NCI-H2196 treated with DMSO at 0.1 percent for 48 hours (cell line): ENCODE measurements around the gene DAB2.

Experiments used
- DNase-seq: peaks from one replicate; lab custom pipeline; 2025; ENCODE audit not compliant: unreplicated experiment; lab: John Stamatoyannopoulos, UW

The DAB2 gene

GRCh38 chr5:39424736-39425637 lies at the start of gene DAB2:
DAB2 (minus strand) TSS chr5:39424980; CDS start chr5:39394320, 30,660 bp downstream.
- DNase-seq = no peak

- DNase-seq = no peak
Measured at GRCh38 chr5:39473156-39473775, 48.5 kb upstream of the DAB2 start.

GRCh38 chr5:39471836-39472508 lies 47.2 kb upstream of the DAB2 start:
- no peak for DNase-seq

- no peak for DNase-seq
Measured at GRCh38 chr5:39470811-39471210, 46.0 kb upstream of the DAB2 start.

DNA sequence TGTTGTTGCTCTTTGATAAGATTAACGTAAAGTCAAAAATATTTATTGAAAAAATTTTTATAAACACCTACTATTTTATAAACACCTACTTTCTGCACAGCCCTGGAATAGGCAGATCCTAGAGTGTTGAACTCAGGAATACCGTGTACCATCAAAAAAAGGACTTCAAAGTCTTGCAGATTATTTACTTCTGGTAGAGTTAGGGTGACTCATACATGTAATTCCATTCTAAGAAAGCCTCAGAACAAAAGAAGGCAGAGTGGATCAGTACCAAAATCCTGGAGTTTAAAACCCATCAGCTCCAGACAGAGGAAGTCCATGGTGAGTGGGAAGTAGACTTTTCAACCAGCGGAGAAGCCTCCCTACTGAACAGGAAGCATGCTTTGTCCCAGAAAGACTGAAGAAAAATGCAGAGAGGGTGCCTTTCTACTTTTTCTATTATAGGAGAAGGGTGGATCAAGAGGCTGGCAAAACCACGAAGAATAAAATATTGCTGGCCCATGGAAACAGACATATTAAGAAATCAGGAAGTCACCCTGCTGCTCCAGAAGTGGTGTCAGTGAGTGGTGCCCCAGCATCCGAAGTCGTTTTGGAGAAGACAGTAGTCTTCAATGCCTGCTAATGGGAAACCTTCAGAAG lies 45.1 kb upstream of the DAB2 start:
- no peak for DNase-seq

- no peak for DNase-seq
Measured at GRCh38 chr5:39469176-39469575, 44.4 kb upstream of the DAB2 start.

GRCh38 chr5:39466846-39467245 lies 42.1 kb upstream of the DAB2 start:
- DNase-seq = no peak

- no peak for DNase-seq
Measured at GRCh38 chr5:39465843-39466242, 41.1 kb upstream of the DAB2 start.

- DNase-seq = no peak
Measured at GRCh38 chr5:39465097-39465496, 40.3 kb upstream of the DAB2 start.

GRCh38 chr5:39464088-39464487 lies 39.3 kb upstream of the DAB2 start:
- no peak for DNase-seq

DNA sequence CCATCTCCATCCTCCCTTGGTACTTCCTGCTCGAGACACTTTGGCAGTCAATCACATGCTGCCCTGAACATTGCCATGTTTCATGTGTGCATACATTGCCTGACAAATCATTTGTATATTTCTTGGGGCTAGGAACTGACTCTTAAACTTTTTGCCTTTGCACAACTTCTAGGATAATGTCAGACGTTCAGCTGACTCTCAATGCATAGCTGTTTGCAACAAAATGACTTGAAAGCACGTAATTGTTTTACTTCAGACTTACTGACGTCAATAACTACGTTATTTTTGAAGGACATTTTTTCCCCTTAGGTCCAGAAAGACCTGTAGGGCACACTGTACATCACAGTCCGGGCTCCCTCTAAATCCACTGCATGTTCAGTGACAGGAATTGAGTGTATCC lies 37.4 kb upstream of the DAB2 start:
- no peak for DNase-seq

GRCh38 chr5:39461007-39461682 lies 36.4 kb upstream of the DAB2 start:
- no peak for DNase-seq

- no peak for DNase-seq
Measured at GRCh38 chr5:39459907-39460306, 35.1 kb upstream of the DAB2 start.

- no peak for DNase-seq
Measured at GRCh38 chr5:39459071-39459470, 34.3 kb upstream of the DAB2 start.

GRCh38 chr5:39455645-39456044 lies 30.9 kb upstream of the DAB2 start:
- no peak for DNase-seq

- no peak for DNase-seq
Measured at GRCh38 chr5:39453606-39454005, 28.8 kb upstream of the DAB2 start.

DNA sequence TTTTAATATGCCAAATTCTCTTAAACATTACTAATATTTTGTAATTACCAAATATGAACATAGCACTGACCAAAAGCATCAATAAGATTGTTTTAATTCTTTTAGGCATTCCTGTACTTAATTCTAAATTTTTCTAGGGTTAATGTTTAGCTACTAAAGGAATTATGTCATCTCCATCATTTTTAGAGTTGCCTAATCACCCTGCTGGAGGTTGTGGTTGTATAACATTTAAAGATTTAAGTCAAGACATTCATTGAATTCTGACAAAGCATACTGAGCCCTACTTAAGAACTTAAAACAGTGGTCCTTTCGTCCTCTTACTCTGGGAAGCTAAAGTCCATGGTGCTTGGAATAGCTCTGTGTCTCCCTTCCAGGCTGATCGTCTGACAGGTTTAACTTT lies 28.1 kb upstream of the DAB2 start:
- no peak for DNase-seq

- no peak for DNase-seq
Measured at GRCh38 chr5:39451276-39451941, 26.6 kb upstream of the DAB2 start.

DNA sequence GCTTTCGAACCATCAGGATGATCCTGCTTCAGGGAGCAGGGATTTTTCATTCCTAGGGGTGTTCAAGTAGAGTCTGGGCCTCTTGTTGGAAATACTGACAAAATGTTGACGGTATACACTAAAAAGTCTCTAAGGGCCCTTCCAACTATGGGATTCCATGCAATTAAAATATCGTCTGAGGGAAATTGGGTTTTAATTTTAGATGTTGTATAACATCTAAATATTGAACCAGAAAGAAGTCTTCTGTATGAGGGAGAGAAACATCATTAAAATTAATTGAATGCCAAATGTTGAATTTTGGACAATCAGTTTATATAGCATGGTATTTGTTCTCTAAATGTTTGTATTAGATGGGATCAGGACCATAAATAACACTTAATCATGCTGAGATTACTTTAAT lies 25.7 kb upstream of the DAB2 start:
- DNase-seq = no peak

GRCh38 chr5:39449591-39449990 lies 24.8 kb upstream of the DAB2 start:
- no peak for DNase-seq
